Parathyroid adenoma (tissue), 2 donors: ENCODE measurements around the gene NXN.

ENCODE experiments used
- H2AFZ ChIP-seq: fragments of 300-600 bp; sonication (generic); one replicate; pipeline ENCODE4 v1.7.0; 2017; ENCODE audit warnings: antibody characterized with exemption, mild to moderate bottlenecking
- H3K27ac ChIP-seq: fragments of 300-600 bp; sonication (generic); one replicate; pipeline ENCODE4 v1.7.0; 2017
- H3K27me3 ChIP-seq: fragments of 300-600 bp; sonication (generic); one replicate; pipeline ENCODE4 v1.7.0; 2017; ENCODE audit warnings: low read length; ENCODE audit not compliant: control insufficient read depth, insufficient read depth
- H3K36me3 ChIP-seq: fragments of 300-600 bp; sonication (generic); one replicate; pipeline ENCODE4 v1.7.0; 2017; ENCODE audit warnings: low read length; ENCODE audit not compliant: control insufficient read depth, insufficient read depth
- H3K4me1 ChIP-seq: fragments of 300-600 bp; sonication (generic); one replicate; pipeline ENCODE4 v1.7.0; 2017; ENCODE audit warnings: control low read depth
- H3K4me2 ChIP-seq: fragments of 300-600 bp; sonication (generic); one replicate; pipeline ENCODE4 v1.7.0; 2017; ENCODE audit warnings: low read length
- H3K4me3 ChIP-seq: fragments of 300-600 bp; sonication (generic); one replicate; pipeline ENCODE4 v1.7.0; 2017; ENCODE audit warnings: low read depth, low read length
- H3K79me2 ChIP-seq: fragments of 300-600 bp; sonication (generic); one replicate; pipeline ENCODE4 v1.7.0; 2017; ENCODE audit warnings: control low read depth
- H3K9ac ChIP-seq: fragments of 300-600 bp; sonication (generic); one replicate; pipeline ENCODE4 v1.7.0; 2017; ENCODE audit warnings: mild to moderate bottlenecking
- H3K9me3 ChIP-seq: fragments of 300-600 bp; sonication (generic); one replicate; pipeline ENCODE4 v1.7.0; 2017; ENCODE audit warnings: low read length; ENCODE audit not compliant: control insufficient read depth
- CTCF ChIP-seq: fragments of 300-600 bp; sonication (generic); IDR thresholded peaks from one replicate; pipeline ENCODE4 v1.7.0; 2017; ENCODE audit warnings: antibody characterized with exemption, mild to moderate bottlenecking
- donor health status: primary hyperparathyroidism.

NXN gene

GRCh38 chr17:799261-799660, 180.3 kb downstream of the NXN start:
- no peak overlapping the region for H3K27ac ChIP-seq
- no peak overlapping the region for H2AFZ ChIP-seq
- H3K9me3 ChIP-seq, result no peaks in the 10 kb centered on the region
- no peaks in the 10 kb centered on the region for H3K27me3 ChIP-seq
- no peak overlapping the region for H3K9ac ChIP-seq
- peaks cover 3% of the 10 kb centered on the region for H3K4me1 ChIP-seq
- H3K36me3 ChIP-seq, result no peaks in the 10 kb centered on the region
- TF ChIP-seq CTCF, result no peak
- H3K79me2 ChIP-seq, result no peaks in the 10 kb centered on the region
- no peak overlapping the region for H3K4me3 ChIP-seq
- H3K4me2 ChIP-seq, result no peak overlapping the region

- no peaks in the 10 kb centered on the region for H3K27me3 ChIP-seq
- no peak overlapping the region for H3K4me3 ChIP-seq
- H3K36me3 ChIP-seq, result no peaks in the 10 kb centered on the region
- H2AFZ ChIP-seq, result no peak overlapping the region
- no peaks in the 10 kb centered on the region for H3K79me2 ChIP-seq
- TF ChIP-seq CTCF, result no peak
- no peak overlapping the region for H3K27ac ChIP-seq
- H3K4me2 ChIP-seq, result no peak overlapping the region
- peaks cover 3% of the 10 kb centered on the region for H3K4me1 ChIP-seq
- H3K9ac ChIP-seq, result no peak overlapping the region
- H3K9me3 ChIP-seq, result no peaks in the 10 kb centered on the region
Observed at GRCh38 chr17:798246-798645, 181.3 kb downstream of the NXN start.

GRCh38 chr17:797236-797840, 182.2 kb downstream of the NXN start:
- H3K4me2 ChIP-seq, result no peak overlapping the region
- no peak for TF ChIP-seq CTCF
- H3K4me1 ChIP-seq, result peaks cover 3% of the 10 kb centered on the region
- H3K36me3 ChIP-seq, result no peaks in the 10 kb centered on the region
- no peaks in the 10 kb centered on the region for H3K9me3 ChIP-seq
- no peak overlapping the region for H3K9ac ChIP-seq
- no peaks in the 10 kb centered on the region for H3K27me3 ChIP-seq
- H3K27ac ChIP-seq, result no peak overlapping the region
- H3K4me3 ChIP-seq, result no peak overlapping the region
- H2AFZ ChIP-seq, result no peak overlapping the region
- H3K79me2 ChIP-seq, result no peaks in the 10 kb centered on the region

- no peaks in the 10 kb centered on the region for H3K79me2 ChIP-seq
- no peaks in the 10 kb centered on the region for H3K27me3 ChIP-seq
- H3K4me3 ChIP-seq, result no peak overlapping the region
- H3K9me3 ChIP-seq, result no peaks in the 10 kb centered on the region
- no peaks in the 10 kb centered on the region for H3K36me3 ChIP-seq
- H3K27ac ChIP-seq, result no peak overlapping the region
- no peak for TF ChIP-seq CTCF
- peaks cover 3% of the 10 kb centered on the region for H3K4me1 ChIP-seq
- no peak overlapping the region for H3K4me2 ChIP-seq
- H3K9ac ChIP-seq, result no peak overlapping the region
- H2AFZ ChIP-seq, result no peak overlapping the region
Observed at GRCh38 chr17:796609-797008, 183.0 kb downstream of the NXN start.

- Histone ChIP-seq H3K79me2 (no peaks in the 10 kb centered on the region), H3K9ac (no peak overlapping the region), H3K27me3 (no peaks in the 10 kb centered on the region), H3K36me3 (no peaks in the 10 kb centered on the region), H3K4me1 (peaks cover 3% of the 10 kb centered on the region), H2AFZ (no peak overlapping the region), H3K4me2 (no peak overlapping the region), H3K4me3 (no peak overlapping the region), H3K9me3 (no peaks in the 10 kb centered on the region), H3K27ac (no peak overlapping the region)
- no peak for TF ChIP-seq CTCF
Observed at GRCh38 chr17:795721-796120, 183.9 kb downstream of the NXN start.
